HepG2 (cell line): Measurements from ENCODE around the gene RPUSD2. TPM values are rescaled to one million over a fixed set of nuclear protein-coding genes. Genes with fewer than 3 reads are reported as not detected.

Source experiments
- CC2D1A ChIP-seq: sonication (generic); formaldehyde crosslinking; IDR thresholded peaks from 2 replicates; pipeline ENCODE4 v1.8.1; 2023; ENCODE audit warnings: mild to moderate bottlenecking, missing genetic modification reagents
- ELF1 ChIP-seq: sonication (generic); formaldehyde crosslinking; IDR thresholded peaks from 2 replicates; pipeline ENCODE4 v1.4.0; 2020; ENCODE audit warnings: missing genetic modification reagents
- ETV6 ChIP-seq: sonication (generic); formaldehyde crosslinking; conservative IDR thresholded peaks from 2 replicates; pipeline ENCODE4 v1.4.0; 2020; ENCODE audit warnings: missing genetic modification reagents
- IRF9 ChIP-seq: sonication (generic); formaldehyde crosslinking; IDR thresholded peaks from 2 replicates; pipeline ENCODE4 v1.8.0; 2022; ENCODE audit warnings: missing genetic modification reagents, mild to moderate bottlenecking, borderline replicate concordance
- KMT2B ChIP-seq: IDR thresholded peaks from 2 replicates; pipeline ENCODE4 v1.6.1; 2016; ENCODE audit warnings: missing genetic modification reagents, missing compliant biosample characterization
- TFDP2 ChIP-seq: sonication (generic); formaldehyde crosslinking; IDR thresholded peaks from 2 replicates; pipeline ENCODE4 v1.4.0; 2020; ENCODE audit warnings: missing genetic modification reagents
- ZNF501 ChIP-seq: sonication (generic); formaldehyde crosslinking; IDR thresholded peaks from 2 replicates; pipeline ENCODE4 v1.5.1; 2020; ENCODE audit warnings: mild to moderate bottlenecking, moderate library complexity, missing genetic modification reagents
- ZNF547 ChIP-seq: sonication (generic); formaldehyde crosslinking; IDR thresholded peaks from 2 replicates; pipeline ENCODE4 v1.5.1; 2020; ENCODE audit warnings: mild to moderate bottlenecking, missing genetic modification reagents
- ZNF747 ChIP-seq: sonication (generic); formaldehyde crosslinking; IDR thresholded peaks from 2 replicates; pipeline ENCODE4 v1.8.1; 2023; ENCODE audit warnings: missing genetic modification reagents, mild to moderate bottlenecking, borderline replicate concordance
- polyA plus RNA-seq, 8 experiments: library from polyadenylated mRNA; depleted of rRNA in 3 of 8; stranded (reverse) in 7 of 8; unstranded in 1 of 8; fragments of >200 nt; fragmentation: Illumina TruSeq in 4 of 8; extraction: Trizol in 4 of 8; gene quantifications; 2 replicates each; pipeline versions ENCODE4 v1.2.1 to v1.2.3, GENCODE V29; 2011 to 2016; ENCODE audit warnings: low read depth in 4 of 8, missing spikeins in 1 of 8, mixed read lengths in 1 of 8; ENCODE audit not compliant: insufficient read depth in 1 of 8
- total RNA-seq, 5 experiments: library from RNA; depleted of rRNA; stranded (reverse); fragments of >200 nt; fragmentation: Illumina TruSeq; extraction: Trizol; gene quantifications; 2 replicates each; pipeline ENCODE4 v1.2.3, GENCODE V29; 2016; ENCODE audit warnings: low read depth in 1 of 5
- TF ChIP-seq, protein P1 (sequence below), 2 experiments: fragments of 450-650 bp in 1 of 2; sonication (generic) in 1 of 2; formaldehyde crosslinking in 1 of 2; IDR thresholded peaks; 2 replicates each; pipeline versions ENCODE4 v1.6.1 to v1.8.0; 2016 to 2022; ENCODE audit warnings: antibody characterized with exemption in 1 of 2, mild to moderate bottlenecking in 1 of 2, missing genetic modification reagents in 1 of 2
- TF ChIP-seq, protein P2 (sequence below): sonication (generic); formaldehyde crosslinking; IDR thresholded peaks from 2 replicates; pipeline ENCODE4 v1.4.0; 2020; ENCODE audit warnings: missing genetic modification reagents, low read depth, mild to moderate bottlenecking, borderline replicate concordance
- TF ChIP-seq, protein P3 (sequence below): sonication (generic); formaldehyde crosslinking; IDR thresholded peaks from 2 replicates; pipeline ENCODE4 v1.4.0; 2020; ENCODE audit warnings: missing genetic modification reagents

The RPUSD2 gene
- total and polyA plus RNA-seq, 2 of the 13 experiments (the other 11 are each of a cell fraction or from before 2014, with no cell fraction given) = 8.6 to 14.5 TPM

DNA sequence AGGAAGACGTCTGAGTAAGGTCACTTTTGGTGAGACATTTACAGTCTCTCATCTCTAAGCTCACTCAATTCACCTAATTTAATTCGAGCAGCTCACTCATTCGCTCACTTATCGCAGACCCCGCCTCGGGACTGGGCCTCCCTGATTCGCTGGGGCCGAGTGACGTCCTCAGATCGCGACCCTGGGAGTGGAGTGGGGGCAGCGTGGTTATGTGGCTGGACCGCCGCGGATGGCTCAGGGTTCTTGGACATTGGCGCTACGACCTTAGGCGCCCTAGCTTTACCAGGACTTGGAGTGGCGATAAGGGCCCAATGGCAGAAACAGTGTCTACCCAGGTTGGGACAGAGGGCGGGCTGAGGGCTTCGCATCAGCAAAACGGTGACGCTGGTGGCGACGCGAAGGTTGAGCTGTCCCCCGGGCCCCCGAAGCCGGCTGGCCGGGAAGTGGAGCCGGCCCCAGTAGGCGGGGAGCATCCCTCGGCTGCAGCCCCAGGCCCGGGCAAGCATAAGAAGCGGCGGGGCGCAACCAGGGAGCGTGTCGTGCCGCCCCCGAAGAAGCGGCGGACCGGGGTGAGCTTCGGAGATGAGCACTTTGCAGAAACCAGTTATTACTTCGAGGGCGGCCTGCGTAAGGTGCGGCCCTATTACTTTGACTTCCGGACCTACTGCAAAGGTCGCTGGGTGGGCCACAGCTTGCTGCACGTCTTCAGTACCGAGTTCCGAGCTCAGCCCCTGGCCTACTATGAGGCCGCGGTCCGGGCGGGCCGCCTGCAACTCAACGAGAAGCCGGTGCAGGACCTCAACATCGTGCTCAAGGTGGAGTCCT is at the start of gene RPUSD2 (continued):
- TF ChIP-seq, protein P1, sequence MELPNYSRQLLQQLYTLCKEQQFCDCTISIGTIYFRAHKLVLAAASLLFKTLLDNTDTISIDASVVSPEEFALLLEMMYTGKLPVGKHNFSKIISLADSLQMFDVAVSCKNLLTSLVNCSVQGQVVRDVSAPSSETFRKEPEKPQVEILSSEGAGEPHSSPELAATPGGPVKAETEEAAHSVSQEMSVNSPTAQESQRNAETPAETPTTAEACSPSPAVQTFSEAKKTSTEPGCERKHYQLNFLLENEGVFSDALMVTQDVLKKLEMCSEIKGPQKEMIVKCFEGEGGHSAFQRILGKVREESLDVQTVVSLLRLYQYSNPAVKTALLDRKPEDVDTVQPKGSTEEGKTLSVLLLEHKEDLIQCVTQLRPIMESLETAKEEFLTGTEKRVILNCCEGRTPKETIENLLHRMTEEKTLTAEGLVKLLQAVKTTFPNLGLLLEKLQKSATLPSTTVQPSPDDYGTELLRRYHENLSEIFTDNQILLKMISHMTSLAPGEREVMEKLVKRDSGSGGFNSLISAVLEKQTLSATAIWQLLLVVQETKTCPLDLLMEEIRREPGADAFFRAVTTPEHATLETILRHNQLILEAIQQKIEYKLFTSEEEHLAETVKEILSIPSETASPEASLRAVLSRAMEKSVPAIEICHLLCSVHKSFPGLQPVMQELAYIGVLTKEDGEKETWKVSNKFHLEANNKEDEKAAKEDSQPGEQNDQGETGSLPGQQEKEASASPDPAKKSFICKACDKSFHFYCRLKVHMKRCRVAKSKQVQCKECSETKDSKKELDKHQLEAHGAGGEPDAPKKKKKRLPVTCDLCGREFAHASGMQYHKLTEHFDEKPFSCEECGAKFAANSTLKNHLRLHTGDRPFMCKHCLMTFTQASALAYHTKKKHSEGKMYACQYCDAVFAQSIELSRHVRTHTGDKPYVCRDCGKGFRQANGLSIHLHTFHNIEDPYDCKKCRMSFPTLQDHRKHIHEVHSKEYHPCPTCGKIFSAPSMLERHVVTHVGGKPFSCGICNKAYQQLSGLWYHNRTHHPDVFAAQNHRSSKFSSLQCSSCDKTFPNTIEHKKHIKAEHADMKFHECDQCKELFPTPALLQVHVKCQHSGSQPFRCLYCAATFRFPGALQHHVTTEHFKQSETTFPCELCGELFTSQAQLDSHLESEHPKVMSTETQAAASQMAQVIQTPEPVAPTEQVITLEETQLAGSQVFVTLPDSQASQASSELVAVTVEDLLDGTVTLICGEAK (IDR thresholded peaks at IDR 0.05) = no peak
- TF ChIP-seq, protein P1 (CRISPR knock-in tag; IDR thresholded peaks at IDR 0.05) = peak; percentile 77
- TF ChIP-seq CC2D1A (CRISPR knock-in tag) = no peak
- peak; percentile 58; the same call in 1 of the 2 replicates for TF ChIP-seq ETV6 (CRISPR knock-in tag)
- TF ChIP-seq KMT2B = peak; percentile 96
- TF ChIP-seq, protein P2, sequence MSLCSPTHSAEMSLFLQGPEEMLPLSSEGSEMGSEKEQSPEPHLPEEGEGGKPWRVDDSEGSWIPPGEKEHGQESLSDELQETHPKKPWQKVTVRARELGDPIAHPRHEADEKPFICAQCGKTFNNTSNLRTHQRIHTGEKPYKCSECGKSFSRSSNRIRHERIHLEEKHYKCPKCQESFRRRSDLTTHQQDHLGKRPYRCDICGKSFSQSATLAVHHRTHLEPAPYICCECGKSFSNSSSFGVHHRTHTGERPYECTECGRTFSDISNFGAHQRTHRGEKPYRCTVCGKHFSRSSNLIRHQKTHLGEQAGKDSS (CRISPR knock-in tag) = peak; percentile 55; the same call in 1 of the 2 replicates
- 0 out of 2 replicates have a peak, but pooled peaks have one; percentile 55 for TF ChIP-seq ZNF747 (CRISPR knock-in tag)
- TF ChIP-seq TFDP2 (CRISPR knock-in tag) = peak; percentile 66
- TF ChIP-seq ZNF501 (CRISPR knock-in tag) = peak; percentile 84
- TF ChIP-seq, protein P3, sequence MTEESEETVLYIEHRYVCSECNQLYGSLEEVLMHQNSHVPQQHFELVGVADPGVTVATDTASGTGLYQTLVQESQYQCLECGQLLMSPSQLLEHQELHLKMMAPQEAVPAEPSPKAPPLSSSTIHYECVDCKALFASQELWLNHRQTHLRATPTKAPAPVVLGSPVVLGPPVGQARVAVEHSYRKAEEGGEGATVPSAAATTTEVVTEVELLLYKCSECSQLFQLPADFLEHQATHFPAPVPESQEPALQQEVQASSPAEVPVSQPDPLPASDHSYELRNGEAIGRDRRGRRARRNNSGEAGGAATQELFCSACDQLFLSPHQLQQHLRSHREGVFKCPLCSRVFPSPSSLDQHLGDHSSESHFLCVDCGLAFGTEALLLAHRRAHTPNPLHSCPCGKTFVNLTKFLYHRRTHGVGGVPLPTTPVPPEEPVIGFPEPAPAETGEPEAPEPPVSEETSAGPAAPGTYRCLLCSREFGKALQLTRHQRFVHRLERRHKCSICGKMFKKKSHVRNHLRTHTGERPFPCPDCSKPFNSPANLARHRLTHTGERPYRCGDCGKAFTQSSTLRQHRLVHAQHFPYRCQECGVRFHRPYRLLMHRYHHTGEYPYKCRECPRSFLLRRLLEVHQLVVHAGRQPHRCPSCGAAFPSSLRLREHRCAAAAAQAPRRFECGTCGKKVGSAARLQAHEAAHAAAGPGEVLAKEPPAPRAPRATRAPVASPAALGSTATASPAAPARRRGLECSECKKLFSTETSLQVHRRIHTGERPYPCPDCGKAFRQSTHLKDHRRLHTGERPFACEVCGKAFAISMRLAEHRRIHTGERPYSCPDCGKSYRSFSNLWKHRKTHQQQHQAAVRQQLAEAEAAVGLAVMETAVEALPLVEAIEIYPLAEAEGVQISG (CRISPR knock-in tag) = peak; percentile 51
- TF ChIP-seq ZNF547 (CRISPR knock-in tag) = peak; percentile 62; the same call in 1 of the 2 replicates
- peak; percentile 86; the same call in 1 of the 2 replicates for TF ChIP-seq IRF9
- TF ChIP-seq ELF1 (CRISPR knock-in tag) = peak; percentile 68
